PC-9 (cell line): Measurements from ENCODE around the gene MRPS23. TPM values are rescaled to one million over a fixed set of nuclear protein-coding genes. Genes with fewer than 3 reads are reported as not detected.

Experiments used
- BruUV-seq: library from RNA; stranded (reverse); fragments of 400-500 nt; replicated peaks from 2 replicates; lab custom pipeline; 2021; lab: Mats Ljungman, UMichigan
- CTCF ChIA-PET: fragments of 300-600 bp; sonication (Branson Sonifier 250); formaldehyde crosslinking; loops from one replicate; lab custom pipeline; 2022; ENCODE audit warnings: antibody characterized with exemption; lab: Charles Lee
- POLR2A ChIA-PET: fragments of 300-600 bp; sonication (Branson Sonifier 250); formaldehyde crosslinking; loops from one replicate; lab custom pipeline; 2022; ENCODE audit warnings: antibody characterized with exemption; ENCODE audit not compliant: unreplicated experiment; lab: Charles Lee
- DNase-seq, 2 experiments: peaks; one replicate each; pipeline versions ENCODE4 v3.0.0 to v3.0.0-alpha.2; 2015 to 2022; ENCODE audit warnings: mixed read lengths in 1 of 2
- H2AFZ ChIP-seq: fragments of 200-600 bp; sonication (generic); 2 replicates; pipeline ENCODE4 v1.8.1; 2017; ENCODE audit warnings: antibody characterized with exemption
- H3F3A ChIP-seq: fragments of 200-600 bp; sonication (generic); 2 replicates; pipeline ENCODE4 v1.8.1; 2017; ENCODE audit warnings: antibody characterized with exemption, mild to moderate bottlenecking, low read depth; ENCODE audit not compliant: insufficient read depth
- H3K27ac ChIP-seq: fragments of 200-600 bp; sonication (generic); 2 replicates; pipeline ENCODE4 v1.6.1; 2016; ENCODE audit warnings: mixed run types
- H3K27me3 ChIP-seq: fragments of 200-600 bp; sonication (generic); 2 replicates; pipeline ENCODE4 v1.6.1; 2016; ENCODE audit warnings: low read depth, mixed run types; ENCODE audit not compliant: insufficient read depth
- H3K36me3 ChIP-seq: fragments of 200-600 bp; sonication (generic); 2 replicates; pipeline ENCODE4 v1.6.1; 2016; ENCODE audit warnings: low read depth, mixed run types
- H3K4me1 ChIP-seq: fragments of 200-600 bp; sonication (generic); replicated peaks from 2 replicates; pipeline ENCODE4 v1.6.1; 2016; ENCODE audit warnings: mixed run types; ENCODE audit not compliant: insufficient read depth
- H3K4me2 ChIP-seq: fragments of 200-600 bp; sonication (generic); 2 replicates; pipeline ENCODE4 v1.6.1; 2017; ENCODE audit warnings: mixed run types
- H3K4me3 ChIP-seq: fragments of 200-600 bp; sonication (generic); 2 replicates; pipeline ENCODE4 v1.6.1; 2016; ENCODE audit warnings: mixed run types
- H3K79me2 ChIP-seq: fragments of 200-600 bp; sonication (generic); 2 replicates; pipeline ENCODE4 v1.6.1; 2017; ENCODE audit warnings: low read depth, mixed run types
- H3K9me2 ChIP-seq: fragments of 200-600 bp; sonication (generic); 2 replicates; pipeline ENCODE4 v1.8.1; 2017; ENCODE audit warnings: mild to moderate bottlenecking; ENCODE audit not compliant: insufficient read depth
- H3K9me3 ChIP-seq: fragments of 200-600 bp; sonication (generic); 2 replicates; pipeline ENCODE4 v1.8.1; 2016; ENCODE audit warnings: low read depth; ENCODE audit not compliant: insufficient read depth
- H4K20me1 ChIP-seq: fragments of 200-600 bp; sonication (generic); 2 replicates; pipeline ENCODE4 v1.8.1; 2017; ENCODE audit not compliant: insufficient read depth
- EZH2 ChIP-seq: fragments of 200-600 bp; sonication (generic); IDR thresholded peaks from 2 replicates; pipeline ENCODE4 v1.8.0; 2017; ENCODE audit warnings: antibody characterized with exemption, low read depth
- intact Hi-C: fragments of 100-400 bp; cut with micrococcal nuclease; formaldehyde crosslinking; loops from one replicate; pipeline ENCODE4 v1.10.0; 2022; ENCODE audit not compliant: unreplicated experiment
- total RNA-seq: library from RNA; stranded (reverse); gene quantifications from 2 replicates; pipeline ENCODE4 v1.2.3, GENCODE V29; 2021
- TF ChIP-seq, protein P1 (sequence below): fragments of 200-600 bp; sonication (generic); conservative IDR thresholded peaks from 2 replicates; pipeline ENCODE4 v1.6.1; 2017; ENCODE audit warnings: mixed run types, antibody characterized with exemption, mild to moderate bottlenecking, moderate library complexity

The MRPS23 gene
- total RNA-seq, 1 experiment from 2014 or later = 49.7 TPM

- BruUV-seq = no TSS peak
- no peaks in the 10 kb centered on the region for H3K9me2 ChIP-seq
Observed at GRCh38 chr17:57860414-57860999, 10.7 kb upstream of the MRPS23 start.

GRCh38 chr17:57859601-57860413, 10.0 kb upstream of the MRPS23 start:
- Histone ChIP-seq H3K4me3 (no peak overlapping the region), H3K36me3 (no peaks in the 10 kb centered on the region), H3K9me2 (no peaks in the 10 kb centered on the region), H3K9me3 (no peaks in the 10 kb centered on the region), H2AFZ (no peak overlapping the region), H3K79me2 (no peaks in the 10 kb centered on the region), H3K27me3 (no peaks in the 10 kb centered on the region), H3F3A (peaks cover 31% of the 10 kb centered on the region), H3K4me1 (peaks cover 18% of the 10 kb centered on the region), H3K4me2 (no peak overlapping the region), H3K27ac (no peak overlapping the region), H4K20me1 (no peaks in the 10 kb centered on the region)
- ChIA-PET CTCF (interaction anchor here (0.6 to 1.2 kb wide), 8 partner anchors 89 to 1066 kb away, joined by 3 to 4 read pairs (median 4); partner anchors contain the start of gene CUEDC1), POLR2A (interaction anchor here (0.6 to 0.7 kb wide), 4 partner anchors 81 to 1989 kb away, joined by 3 to 8 read pairs (median 4); no protein-coding TSS in a partner anchor)
- BruUV-seq = TSS peak; percentile 14
- intact Hi-C loops = loop anchor here (2.0 to 10.0 kb wide), 4 partner anchors 42 to 253 kb away; partner anchors contain the start of gene DYNLL2
- no peak for DNase-seq
- TF ChIP-seq, protein P1, sequence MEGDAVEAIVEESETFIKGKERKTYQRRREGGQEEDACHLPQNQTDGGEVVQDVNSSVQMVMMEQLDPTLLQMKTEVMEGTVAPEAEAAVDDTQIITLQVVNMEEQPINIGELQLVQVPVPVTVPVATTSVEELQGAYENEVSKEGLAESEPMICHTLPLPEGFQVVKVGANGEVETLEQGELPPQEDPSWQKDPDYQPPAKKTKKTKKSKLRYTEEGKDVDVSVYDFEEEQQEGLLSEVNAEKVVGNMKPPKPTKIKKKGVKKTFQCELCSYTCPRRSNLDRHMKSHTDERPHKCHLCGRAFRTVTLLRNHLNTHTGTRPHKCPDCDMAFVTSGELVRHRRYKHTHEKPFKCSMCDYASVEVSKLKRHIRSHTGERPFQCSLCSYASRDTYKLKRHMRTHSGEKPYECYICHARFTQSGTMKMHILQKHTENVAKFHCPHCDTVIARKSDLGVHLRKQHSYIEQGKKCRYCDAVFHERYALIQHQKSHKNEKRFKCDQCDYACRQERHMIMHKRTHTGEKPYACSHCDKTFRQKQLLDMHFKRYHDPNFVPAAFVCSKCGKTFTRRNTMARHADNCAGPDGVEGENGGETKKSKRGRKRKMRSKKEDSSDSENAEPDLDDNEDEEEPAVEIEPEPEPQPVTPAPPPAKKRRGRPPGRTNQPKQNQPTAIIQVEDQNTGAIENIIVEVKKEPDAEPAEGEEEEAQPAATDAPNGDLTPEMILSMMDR = no peak
- TF ChIP-seq EZH2 = no peak

More at GRCh38 chr17:57860414-57860999, 10.7 kb upstream of the MRPS23 start:
- Histone ChIP-seq H3K27ac (no peak overlapping the region), H3F3A (peaks cover 31% of the 10 kb centered on the region), H3K27me3 (no peaks in the 10 kb centered on the region), H3K4me2 (peak overlapping the region; percentile 98), H3K9me3 (no peaks in the 10 kb centered on the region), H3K4me1 (peaks cover 18% of the 10 kb centered on the region), H3K36me3 (no peaks in the 10 kb centered on the region), H2AFZ (peak overlapping the region; percentile 71; the same call in 1 of the 2 replicates), H4K20me1 (no peaks in the 10 kb centered on the region), H3K4me3 (peak overlapping the region; percentile 52; the same call in 1 of the 2 replicates), H3K79me2 (no peaks in the 10 kb centered on the region)
- no peak for TF ChIP-seq EZH2
- TF ChIP-seq, protein P1 = no peak
- POLR2A ChIA-PET = interaction anchor here (0.5 to 0.7 kb wide), 7 partner anchors 15 to 1988 kb away, joined by 3 to 24 read pairs (median 4); no protein-coding TSS in a partner anchor
- CTCF ChIA-PET = interaction anchor here (0.6 to 1.3 kb wide), 9 partner anchors 15 to 1067 kb away, joined by 3 to 8 read pairs (median 4); partner anchors contain the start of gene CUEDC1
- no peak for DNase-seq
- intact Hi-C loops = loop anchor here (5.0 kb wide), 2 partner anchors 42 to 87 kb away; no protein-coding TSS in a partner anchor

DNA sequence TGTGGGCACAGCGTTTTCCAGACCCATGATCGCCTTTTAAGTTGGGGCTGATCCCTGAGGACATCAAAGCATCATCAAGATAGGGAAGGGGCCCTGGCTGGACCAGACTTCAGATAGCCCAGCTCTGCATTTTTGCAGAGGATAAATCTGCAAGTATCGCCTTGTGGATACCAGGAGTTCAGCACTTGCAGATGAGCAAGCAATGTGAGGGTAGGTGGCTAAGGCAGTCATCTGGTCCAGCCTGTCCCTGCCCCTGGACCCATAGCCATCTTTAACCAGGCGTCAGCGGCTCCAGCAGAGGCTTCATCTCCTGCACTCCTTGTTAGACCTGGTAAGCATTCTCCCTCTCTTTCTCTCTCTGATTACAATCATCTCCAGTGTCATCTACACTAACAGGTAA, 9.0 kb upstream of the MRPS23 start:
- H3K4me3 ChIP-seq = no peak overlapping the region
- no peak overlapping the region for H3K4me2 ChIP-seq
- H3K9me3 ChIP-seq = no peaks in the 10 kb centered on the region
- peaks cover 29% of the 10 kb centered on the region for H3F3A ChIP-seq
- ChIA-PET POLR2A (interaction anchor here (0.6 kb wide), 1 partner anchor 32 kb away, joined by 4 read pairs; no protein-coding TSS in a partner anchor), CTCF (interaction anchor here (1.2 to 1.4 kb wide), 4 partner anchors 137 to 141 kb away, joined by 3 to 5 read pairs (median 4); no protein-coding TSS in a partner anchor)
- H3K36me3 ChIP-seq = no peaks in the 10 kb centered on the region
- H2AFZ ChIP-seq = no peak overlapping the region
- TF ChIP-seq EZH2 = no peak
- TF ChIP-seq, protein P1 = no peak
- no peak for DNase-seq
- H3K27me3 ChIP-seq = no peaks in the 10 kb centered on the region
- BruUV-seq = no TSS peak
- no peaks in the 10 kb centered on the region for H3K79me2 ChIP-seq
- H3K27ac ChIP-seq = no peak overlapping the region
- H3K4me1 ChIP-seq = peaks cover 18% of the 10 kb centered on the region
- H4K20me1 ChIP-seq = no peaks in the 10 kb centered on the region
- intact Hi-C loops = loop anchor here (1.0 to 10.0 kb wide), 4 partner anchors 136 to 254 kb away; partner anchors contain the start of gene DYNLL2
- H3K9me2 ChIP-seq = no peaks in the 10 kb centered on the region
